Activated gamma-delta T cell treated with anti-CD3 and anti-CD28 coated beads, Interleukin-2, amount 50 U/mL, for 16 hours (primary cell): Measurements from ENCODE around the gene DCLK2.

Experiments
- DNase-seq: peaks from one replicate; pipeline ENCODE4 v3.0.0-alpha.2; 2020; ENCODE audit warnings: low read depth

Gene DCLK2

DNA sequence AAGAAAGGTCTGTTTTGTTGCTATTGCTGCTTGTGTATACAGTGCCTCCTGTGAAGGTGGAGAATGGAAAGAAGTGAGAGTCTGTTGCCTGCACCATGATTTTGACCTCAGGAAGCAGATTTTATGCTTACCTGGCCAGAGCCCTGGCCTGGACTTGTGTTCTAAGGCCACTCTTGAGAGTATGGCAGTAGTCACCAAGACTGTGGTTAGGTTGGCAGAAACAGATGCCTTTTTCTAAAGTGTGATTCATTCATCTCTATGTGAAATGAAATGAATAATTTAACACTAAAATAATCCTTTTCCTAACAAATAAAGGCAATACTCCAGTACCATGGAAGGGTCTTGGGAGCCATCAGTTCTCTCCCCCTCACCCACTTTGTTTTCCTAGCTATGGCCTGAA is 161.8 kb downstream of the DCLK2 start:
- DNase-seq, result no peak

DNA sequence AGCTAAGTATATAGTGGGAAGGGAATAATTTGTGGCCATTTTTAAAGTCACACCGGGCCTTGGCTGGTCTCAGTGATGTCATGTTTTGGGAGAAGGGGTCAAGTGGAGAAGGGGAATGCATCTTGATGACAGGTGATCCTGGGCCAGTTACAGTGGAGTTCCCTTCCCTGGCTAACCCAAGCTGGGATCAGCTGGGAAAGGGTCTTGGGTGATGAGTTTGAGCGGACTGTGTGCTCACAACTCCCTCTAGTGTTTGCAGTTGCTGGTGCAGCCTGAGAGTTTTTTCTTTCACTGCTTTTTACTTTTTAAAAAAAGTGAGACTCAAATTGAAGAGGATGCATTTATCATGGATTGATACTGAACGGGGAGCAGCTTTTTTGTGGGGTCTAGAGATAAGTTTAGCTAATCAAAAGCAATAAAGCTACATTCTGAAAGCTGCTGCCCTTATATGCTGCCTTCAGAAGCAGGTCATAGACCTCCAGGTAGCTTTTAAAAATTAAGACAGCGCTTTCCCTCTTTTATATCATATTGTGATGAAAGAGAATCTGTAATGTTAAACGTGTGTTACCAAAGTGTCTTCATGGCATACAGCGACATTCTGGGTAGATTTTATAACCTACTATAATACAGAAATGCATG is 164.7 kb downstream of the DCLK2 start:
- DNase-seq, result no peak

DNA sequence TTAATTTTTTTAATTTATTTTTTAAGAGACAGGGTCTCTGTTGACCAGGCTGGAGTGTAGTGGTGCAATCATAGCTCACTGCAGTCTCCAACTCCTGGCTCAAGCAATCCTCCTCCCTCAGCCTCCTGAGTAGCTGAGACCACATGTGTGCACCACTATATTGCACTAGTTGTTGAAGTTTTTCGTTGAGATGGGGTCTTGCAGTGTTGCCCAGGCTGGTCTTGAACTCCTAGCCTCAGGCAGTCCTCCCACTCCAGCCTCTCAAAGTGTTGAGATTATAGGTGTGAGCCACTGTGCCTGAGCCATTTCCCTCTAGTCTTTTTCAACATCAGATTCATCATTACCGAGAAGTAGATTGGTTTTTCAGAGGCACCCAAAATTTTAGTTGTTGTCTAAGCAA is 165.7 kb downstream of the DCLK2 start:
- no peak for DNase-seq

DNA sequence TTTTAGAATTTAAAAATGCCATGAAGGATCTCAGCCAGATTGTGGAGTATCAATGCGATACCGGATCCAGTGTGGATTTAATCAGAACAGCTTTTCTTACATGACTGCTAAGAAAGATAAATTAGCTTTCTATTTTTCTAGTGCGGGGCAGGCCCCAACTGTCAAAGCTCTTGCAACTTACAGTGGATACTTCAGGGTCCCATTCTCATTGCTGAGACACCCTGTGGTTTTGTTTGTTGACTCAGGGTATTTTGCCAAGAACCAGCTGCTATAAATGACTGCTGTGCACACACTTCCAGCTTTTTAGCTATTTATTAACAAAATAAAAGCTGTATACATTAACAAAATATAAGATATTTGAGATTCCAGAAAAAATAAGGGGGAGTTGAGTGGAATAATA is 166.4 kb downstream of the DCLK2 start:
- no peak for DNase-seq

DNA sequence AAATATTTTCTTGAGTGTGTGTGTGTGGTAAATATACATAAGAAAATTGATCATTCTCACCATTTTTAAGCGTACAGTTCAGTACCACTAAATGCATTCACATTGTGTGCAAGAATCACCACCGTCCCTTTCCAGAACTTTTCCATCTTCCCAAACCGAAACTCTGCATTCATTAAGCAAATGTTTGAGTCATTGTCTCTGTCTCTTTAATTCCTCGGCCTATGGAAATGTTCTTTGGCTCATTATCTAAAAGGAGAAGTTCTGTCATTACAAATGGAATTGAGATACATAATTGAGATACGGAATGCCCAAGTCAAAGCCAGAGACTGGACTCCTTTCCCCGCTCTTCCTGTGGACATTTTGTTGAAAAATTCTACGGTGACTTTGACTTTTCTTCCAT is 168.9 kb downstream of the DCLK2 start:
- DNase-seq, result no peak

DNA sequence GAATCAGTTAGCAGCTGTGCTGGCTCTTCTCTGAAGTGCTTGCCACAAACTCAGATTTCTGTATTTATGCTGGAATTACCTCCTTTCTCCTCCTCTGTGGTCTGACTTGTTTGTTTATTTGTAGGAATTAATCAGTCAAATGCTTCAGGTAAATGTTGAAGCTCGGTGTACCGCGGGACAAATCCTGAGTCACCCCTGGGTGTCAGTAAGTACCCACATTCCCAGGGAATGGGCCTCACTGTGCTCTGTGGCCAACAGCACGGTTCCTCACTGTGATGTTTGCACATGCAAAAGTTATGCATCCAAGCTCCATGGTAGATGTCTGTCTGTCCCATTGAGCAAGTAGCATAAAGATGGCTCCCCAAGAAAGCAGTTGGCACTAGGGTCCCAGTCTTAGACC is 169.9 kb downstream of the DCLK2 start:
- no peak for DNase-seq

DNA sequence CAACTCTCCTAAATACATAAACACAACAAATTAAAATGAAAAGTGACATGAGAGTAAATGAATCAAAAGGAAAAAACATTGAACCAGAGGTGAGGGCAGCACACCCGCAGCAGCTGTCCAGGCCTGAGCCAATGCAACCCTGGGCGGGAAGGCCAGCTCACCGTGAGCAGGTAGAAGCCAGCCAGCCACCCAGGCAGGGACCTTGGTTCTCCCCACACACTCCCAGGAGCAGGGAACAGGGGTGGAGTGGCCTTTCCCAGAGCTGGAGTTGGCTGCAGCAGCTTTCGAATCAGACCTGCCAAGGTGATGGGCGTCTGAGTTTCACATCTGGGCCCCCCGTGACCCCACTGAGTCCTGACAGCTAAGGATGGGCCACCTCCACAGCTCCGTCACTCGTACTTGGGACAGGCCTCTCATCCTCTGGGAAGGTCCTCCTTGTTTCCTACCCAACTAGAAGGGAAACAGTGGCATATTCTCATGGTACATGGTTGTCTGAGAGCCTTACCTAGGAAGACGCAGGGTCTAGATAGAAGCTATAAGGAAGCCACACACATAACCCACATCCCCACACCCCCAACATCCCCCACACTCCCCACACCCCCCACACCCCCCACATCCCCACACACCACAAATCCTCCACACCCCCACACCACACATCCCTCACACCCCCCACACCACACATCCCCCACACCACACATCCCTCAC is 172.2 kb downstream of the DCLK2 start:
- DNase-seq, result no peak

DNA sequence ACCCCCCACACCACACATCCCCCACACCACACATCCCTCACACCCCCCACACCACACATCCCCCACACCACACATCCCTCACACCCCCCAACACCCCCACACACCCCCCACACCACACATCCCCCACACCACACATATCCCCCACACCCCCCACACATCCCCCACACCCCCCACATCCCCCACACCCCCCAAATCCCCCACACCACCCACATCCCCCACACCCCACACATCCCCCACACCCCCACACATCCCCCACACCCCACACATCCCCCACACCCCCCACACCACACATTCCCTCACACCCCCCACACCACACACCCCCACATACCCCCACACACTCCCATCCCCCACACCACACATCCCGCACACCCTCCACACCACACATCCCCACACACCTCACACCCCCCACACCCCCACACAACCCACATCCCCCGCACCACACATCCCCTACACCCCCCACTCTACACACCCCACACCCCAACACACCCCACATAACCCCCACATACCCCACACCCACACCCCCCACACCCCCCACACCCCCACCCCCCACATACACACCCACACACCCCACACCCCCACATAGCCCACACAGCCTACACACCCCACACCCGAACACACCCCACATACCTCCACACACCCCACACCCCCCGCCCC is 172.9 kb downstream of the DCLK2 start:
- no peak for DNase-seq

DNA sequence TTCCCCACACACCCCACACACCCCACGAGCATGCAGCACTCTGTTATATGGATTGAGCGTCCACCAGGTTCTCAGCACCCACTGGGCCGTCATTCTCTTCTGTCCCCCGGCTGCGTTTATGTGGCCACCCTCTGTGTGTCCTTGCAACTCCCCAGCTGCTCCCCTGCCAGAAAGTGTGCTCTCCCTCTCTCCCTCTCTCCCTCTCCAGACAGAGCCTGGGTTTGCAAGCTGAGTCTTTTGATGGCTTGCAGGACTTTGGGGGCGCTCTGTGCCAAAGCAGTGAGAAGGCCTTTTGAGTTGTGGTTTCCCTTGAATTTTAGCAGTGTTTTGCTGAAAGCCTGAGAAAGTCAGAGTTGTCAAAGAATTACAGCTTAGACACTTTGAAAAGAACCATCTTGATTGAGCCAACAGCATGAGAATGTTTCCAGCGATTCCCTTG is 173.5 kb downstream of the DCLK2 start:
- DNase-seq, result no peak

DNA sequence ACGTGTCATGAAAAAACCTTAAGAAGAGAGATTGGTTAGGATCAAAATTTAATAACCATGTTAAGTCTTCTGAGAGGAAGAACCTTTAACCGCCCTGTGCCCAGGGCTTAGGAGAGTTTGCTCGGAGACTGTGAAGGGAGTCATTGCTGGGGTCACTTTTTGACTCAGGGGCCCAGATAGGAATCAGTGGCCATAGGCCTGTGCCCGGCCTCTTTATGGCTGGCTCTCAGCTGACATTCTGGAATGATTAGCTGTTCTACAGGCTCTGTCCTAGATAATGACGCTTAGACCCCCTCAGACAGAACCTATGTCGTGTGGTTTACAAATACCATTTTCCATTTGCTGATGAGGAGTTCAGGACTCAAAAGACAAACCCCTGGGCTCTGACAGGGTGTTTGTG is 174.1 kb downstream of the DCLK2 start:
- DNase-seq, result no peak

DNA sequence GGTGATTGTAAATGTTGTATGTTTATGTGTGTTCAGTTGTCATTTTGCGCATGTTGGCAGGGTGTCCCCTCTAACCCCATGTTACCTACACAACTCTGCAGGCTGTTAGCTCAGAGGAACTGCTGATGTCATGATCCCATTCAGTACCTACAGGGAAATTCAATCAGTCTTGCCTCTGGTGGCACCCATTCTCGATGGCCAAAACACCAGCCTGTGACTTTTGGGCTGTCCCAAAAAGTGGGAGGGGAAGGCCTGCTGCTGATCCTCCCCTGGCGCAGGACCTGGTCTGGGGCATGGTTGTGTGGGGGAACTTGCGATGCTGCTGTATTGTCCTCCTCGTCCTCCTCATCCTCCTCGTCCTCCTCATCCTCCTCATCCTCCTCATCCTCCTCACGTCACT is 174.5 kb downstream of the DCLK2 start:
- DNase-seq, result no peak

DNA sequence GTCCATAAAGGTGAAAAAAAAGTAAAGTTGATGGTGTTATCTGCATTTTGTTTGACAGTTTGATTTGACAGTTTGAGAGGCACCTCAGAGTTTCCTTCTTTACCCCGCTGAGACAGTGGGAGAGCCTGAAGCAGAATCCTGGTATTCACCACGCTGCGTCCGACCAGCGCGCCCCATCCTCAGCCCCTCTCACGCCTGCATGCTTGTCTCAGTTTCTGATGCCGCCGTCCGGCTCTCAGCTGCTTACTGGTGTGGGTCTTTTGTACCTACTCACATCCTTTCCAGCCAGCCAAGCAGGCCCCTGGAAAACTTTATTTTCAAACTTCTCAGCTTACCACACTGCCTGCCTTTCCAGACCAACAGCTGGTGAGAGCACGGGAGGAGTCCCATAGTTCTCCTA is 175.2 kb downstream of the DCLK2 start:
- DNase-seq, result no peak

DNA sequence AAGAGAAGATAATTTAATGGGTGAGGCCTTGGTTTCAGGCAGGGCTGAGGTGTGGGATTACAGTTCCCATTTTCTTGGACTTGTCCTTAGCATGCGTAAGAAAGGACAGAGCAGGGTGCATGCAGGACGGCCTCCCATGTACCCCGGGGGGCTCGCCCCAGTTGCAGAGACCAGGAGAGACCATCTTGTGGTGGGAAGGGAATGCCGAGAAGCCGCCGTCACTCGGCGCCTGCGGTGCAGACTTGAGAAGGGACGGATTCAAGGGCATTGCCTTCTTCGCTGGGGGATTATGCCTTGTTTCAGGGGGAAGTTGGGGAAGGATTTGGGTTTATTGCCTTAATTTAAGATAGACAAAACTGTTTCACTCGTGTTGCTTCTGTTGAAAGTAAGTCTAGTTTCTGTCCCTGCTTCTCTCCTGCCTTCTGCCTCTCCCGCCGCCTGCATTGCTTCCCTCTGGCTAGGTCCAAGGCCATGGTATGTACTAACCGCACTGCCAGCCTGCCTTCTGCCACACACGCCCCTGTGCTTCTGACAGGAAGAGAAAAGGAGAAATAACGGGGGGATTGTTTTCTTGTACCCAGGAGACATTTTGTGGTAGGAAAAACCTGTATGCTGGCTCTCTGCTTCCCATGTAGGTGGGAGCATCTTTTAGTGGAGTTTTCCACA is 175.9 kb downstream of the DCLK2 start:
- DNase-seq, result no peak

DNA sequence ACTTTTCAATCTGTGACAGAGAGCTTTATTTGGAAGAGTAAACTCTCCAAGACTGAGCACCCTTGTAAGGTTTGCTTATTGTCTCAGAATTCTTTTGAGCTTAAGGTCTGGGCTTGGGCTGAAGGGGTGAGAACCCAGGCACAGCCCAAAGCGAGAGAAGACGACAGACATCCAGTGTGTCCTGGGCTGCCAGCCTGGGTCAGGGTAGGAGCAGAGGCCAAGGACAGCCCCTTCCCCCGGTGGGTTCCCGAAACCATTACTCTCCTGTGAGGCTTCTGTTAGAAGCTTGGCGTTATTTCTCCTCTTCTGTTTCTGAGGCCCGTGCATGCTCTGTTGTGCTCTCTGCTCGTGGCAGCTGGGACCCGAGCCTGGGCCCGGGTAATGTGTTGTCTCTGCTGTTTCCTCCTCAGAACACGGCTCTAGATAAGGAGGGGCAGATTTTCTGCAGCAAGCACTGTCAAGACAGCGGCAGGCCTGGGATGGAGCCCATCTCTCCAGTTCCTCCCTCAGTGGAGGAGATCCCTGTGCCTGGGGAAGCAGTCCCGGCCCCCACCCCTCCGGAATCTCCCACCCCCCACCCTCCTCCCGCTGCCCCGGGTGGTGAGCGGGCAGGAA is 177.5 kb downstream of the DCLK2 start:
- DNase-seq, result no peak

DNA sequence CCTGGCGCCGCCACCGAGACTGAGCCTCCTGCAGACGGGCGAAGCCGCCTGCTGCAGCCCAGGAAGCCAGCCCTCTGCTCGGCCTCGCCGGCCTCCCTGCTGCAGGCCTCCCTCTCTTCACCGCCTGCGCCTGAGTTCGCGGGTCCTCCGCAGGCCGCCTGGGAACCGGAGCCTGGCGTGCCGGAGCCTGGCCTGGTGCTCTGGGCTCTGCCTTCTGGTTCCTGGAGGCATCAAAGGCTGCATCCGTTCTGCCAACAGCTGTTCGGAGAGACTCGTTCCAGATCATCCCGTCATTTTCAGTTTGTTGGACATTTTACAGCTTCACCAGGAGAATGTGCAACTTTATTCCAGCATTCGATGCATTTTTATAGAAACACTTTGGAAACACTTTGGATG is 178.0 kb downstream of the DCLK2 start:
- DNase-seq, result no peak

DNA sequence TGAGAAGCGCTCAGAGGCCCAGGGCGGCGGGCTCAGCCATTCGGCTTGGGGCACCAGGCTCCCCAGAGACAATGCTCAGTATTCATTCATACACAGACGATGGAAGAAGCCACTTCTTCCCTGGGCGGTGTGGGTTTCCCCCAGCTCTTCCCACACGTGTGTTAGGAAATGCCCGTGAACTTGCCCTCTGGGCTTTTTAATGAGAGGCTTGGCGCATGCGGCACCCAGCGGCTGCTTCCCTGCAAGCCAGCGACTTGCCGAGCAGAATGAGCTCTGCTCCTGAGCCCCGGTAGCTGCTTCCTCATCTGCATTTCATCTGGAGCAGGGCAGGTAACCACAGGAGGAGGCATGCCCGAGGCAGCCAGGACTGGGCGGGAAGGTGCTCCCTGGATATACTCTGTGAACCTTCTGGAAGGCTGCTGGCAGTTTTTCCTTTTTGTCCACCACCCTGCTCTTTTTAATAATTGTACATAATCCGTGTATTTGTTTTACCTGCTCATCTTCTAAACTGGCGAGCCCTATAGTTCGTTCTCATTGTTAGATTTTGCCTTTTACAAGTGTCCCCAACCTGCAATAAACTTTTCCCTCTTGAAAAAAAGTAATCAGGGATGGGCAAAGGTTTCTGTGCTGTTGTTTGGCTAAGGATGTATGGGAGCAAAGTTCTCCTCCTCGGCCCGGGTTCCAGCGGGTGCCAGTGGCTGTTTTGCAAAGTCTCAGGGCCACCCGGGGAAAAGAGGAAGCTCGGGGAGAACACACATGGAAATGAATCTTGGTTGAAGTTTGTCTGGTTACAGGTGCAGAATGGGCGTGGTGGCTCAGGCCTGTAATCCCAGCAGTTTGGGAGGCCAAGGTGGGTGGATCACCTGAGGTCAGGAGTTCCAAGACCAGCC is 178.8 kb downstream of the DCLK2 start:
- DNase-seq, result no peak

DNA sequence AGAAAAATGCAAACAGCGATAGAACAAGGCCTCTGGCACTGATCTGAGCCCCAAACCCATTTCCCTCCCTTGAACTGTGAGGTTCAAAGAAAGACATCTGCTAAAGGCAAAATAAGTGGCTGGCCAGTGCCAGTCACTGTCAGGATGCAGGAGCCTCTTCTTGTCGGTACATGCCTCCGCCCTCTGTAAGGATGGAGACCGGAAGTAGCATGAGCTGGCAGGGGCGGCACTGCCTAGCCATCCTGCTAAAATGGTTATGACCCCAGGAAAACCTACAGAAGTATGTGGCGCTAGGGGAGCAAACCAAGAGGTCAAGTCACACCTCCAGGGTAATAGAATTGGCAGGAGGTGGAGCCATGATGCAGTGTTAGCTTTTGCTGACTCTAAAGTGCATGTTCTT is 180.3 kb downstream of the DCLK2 start:
- no peak for DNase-seq

DNA sequence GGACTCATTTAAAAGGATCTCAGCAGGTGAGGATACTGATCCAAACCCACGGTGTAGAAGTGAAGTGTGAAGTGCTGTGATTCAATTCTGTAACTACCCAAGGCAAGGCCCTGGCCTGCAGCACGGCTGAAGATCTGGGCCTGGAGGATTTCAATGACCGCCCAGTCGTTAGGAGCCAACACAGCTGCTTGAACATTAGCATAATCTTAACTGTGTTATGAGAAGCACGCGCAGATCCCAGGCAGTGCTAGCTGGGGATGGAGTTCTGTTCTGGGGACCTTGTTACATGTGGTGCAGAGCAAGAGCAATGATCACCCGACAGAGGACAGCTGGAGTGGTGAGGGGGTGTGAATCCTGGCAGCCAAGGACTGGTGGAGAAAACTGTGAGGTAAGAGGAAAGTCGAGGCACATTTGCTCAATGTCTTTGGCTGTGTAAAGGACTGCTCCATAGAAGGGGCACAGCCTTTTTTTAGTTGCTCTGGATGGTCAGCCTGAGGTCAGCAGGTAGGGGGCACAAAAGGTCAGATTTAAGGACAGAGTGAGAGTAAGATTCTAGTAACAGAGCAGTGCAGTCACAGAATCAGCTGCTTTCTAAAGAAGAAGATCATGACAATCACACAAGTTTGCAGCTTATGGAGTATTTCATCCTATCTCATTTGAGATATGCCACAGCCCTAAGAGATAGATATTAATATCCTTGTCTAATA is 181.8 kb downstream of the DCLK2 start:
- DNase-seq, result no peak

DNA sequence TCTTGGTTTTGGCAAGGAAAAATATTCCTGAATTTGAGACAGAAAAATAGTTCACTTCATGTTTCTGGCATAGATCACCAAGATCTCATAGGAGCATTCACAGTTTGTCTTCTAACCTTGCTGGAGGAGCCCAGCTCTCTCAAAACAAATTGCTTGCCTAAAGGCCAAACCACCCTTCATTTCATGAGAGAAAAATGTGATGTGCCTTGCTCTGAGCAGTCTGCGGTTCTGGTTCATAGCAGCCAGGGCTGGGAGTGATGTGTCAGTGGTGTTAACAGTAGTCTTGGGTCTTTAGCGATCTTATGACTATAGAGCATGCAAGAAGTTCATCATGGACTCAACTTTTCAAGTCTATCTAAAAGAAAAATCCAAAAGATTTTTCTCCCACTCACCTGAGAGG is 183.3 kb downstream of the DCLK2 start:
- no peak for DNase-seq

DNA sequence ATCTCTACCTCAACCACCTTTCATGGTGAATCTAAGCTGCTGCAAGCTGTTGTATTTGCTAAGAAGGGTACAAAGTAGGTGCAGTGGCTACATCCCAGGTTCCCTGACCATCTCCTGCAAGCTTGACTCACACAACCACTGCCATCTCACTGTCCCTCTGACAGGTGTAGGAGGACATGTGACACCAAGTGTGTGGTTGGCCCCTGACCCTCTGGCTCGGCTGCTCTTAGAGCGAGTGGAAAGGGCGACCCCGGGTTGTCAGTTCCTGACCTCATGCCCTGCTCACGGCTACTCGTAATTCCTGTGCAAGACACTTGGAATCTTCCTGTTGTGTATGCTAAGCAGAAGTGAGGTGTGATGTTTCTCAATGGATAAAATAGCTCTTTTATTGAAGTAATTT is 184.4 kb downstream of the DCLK2 start:
- DNase-seq, result no peak

DNA sequence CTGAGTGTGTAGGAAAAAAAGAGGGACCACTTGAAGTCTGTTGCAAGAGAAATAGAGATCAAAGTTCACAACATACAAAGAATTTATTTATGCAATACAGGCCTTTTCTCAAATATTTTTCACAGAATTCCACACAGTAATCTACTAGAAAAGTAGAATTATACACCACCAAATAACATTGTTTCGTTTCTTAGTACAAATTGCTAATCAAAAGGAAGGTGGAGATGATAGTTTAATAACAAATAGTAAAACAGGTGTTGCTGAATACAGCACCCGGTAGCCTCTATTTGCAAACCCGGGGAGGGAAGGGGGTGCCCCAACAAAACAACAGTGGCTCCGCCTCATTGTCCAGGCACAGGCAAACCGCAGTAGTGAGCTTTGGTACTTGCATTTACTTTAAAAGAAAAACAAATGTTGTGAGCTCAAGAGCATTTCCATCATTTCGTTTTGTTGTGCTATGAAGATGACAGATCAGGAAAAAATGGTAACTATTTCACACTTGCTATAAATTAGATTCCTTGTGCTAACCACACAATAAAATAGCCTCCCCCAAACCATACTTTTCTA is 186.4 kb downstream of the DCLK2 start:
- no peak for DNase-seq
